ENCODE measurements around the gene AXL.

GRCh38 chr19:41302624-41303351 is 83.8 kb downstream of the AXL start:
- TF ChIP-seq CTCF (IDR thresholded peaks at IDR 0.05) (no peak), EP300 (IDR thresholded peaks at IDR 0.05) (no peak)
